IPS-20b (cell line): Measurements from ENCODE around the gene TESK1.
"Not testable (repeated sequence)": the region's sequence is repeated elsewhere in the genome, so short reads cannot be mapped to it uniquely, and the experiment has no call there.

Experiments
- H3K27ac ChIP-seq: one replicate; pipeline ENCODE4 v1.5.1; 2013; ENCODE audit warnings: low read length
- H3K27me3 ChIP-seq: 2 replicates; pipeline ENCODE4 v1.6.1; 2013; ENCODE audit warnings: mild to moderate bottlenecking, low read length, inconsistent platforms; ENCODE audit not compliant: insufficient read depth
- H3K36me3 ChIP-seq: 2 replicates; pipeline ENCODE4 v1.6.1; 2013; ENCODE audit warnings: low read depth, mild to moderate bottlenecking, inconsistent platforms, low read length, moderate library complexity; ENCODE audit not compliant: insufficient read depth
- H3K4me1 ChIP-seq: 2 replicates; pipeline ENCODE4 v1.6.1; 2013; ENCODE audit warnings: mild to moderate bottlenecking, control low read depth, inconsistent platforms, low read length, moderate library complexity; ENCODE audit not compliant: insufficient read depth
- H3K4me3 ChIP-seq: 2 replicates; pipeline ENCODE4 v1.5.1; 2013; ENCODE audit warnings: mild to moderate bottlenecking, low read length, inconsistent platforms
- H3K9ac ChIP-seq: 2 replicates; pipeline ENCODE4 v1.6.1; 2013; ENCODE audit warnings: low read depth, mild to moderate bottlenecking, inconsistent platforms, low read length, moderate library complexity
- H3K9me3 ChIP-seq: 2 replicates; pipeline ENCODE4 v1.6.1; 2013; ENCODE audit warnings: mild to moderate bottlenecking, low read depth, low read length, inconsistent platforms; ENCODE audit not compliant: insufficient read depth

TESK1 gene

GRCh38 chr9:35584681-35585080 lies 20.4 kb upstream of the TESK1 start:
- H3K4me3 ChIP-seq, H3K4me1 ChIP-seq, H3K9ac ChIP-seq, H3K27me3 ChIP-seq, H3K36me3 ChIP-seq, H3K27ac ChIP-seq: not testable (repeated sequence)
- H3K9me3 ChIP-seq, result peaks cover 18% of the 10 kb centered on the region

GRCh38 chr9:35588506-35588905 lies 16.6 kb upstream of the TESK1 start:
- not testable (repeated sequence) for H3K27me3 ChIP-seq, H3K27ac ChIP-seq, H3K9me3 ChIP-seq, H3K4me1 ChIP-seq, H3K9ac ChIP-seq, H3K36me3 ChIP-seq, H3K4me3 ChIP-seq

- Histone ChIP-seq H3K4me1 (no peaks in the 10 kb centered on the region), H3K27me3 (no peaks in the 10 kb centered on the region), H3K27ac (no peak overlapping the region), H3K36me3 (no peaks in the 10 kb centered on the region), H3K4me3 (no peak overlapping the region), H3K9ac (no peak overlapping the region), H3K9me3 (peaks cover 9% of the 10 kb centered on the region; the same call in 1 of the 2 replicates)
Measured at GRCh38 chr9:35593581-35593980, 11.5 kb upstream of the TESK1 start.

- H3K4me3 ChIP-seq, result no peak overlapping the region
- H3K27me3 ChIP-seq, result no peaks in the 10 kb centered on the region
- no peaks in the 10 kb centered on the region for H3K36me3 ChIP-seq
- H3K4me1 ChIP-seq, result peaks cover 3% of the 10 kb centered on the region; the same call in 1 of the 2 replicates
- peaks cover 9% of the 10 kb centered on the region; the same call in 1 of the 2 replicates for H3K9me3 ChIP-seq
- H3K27ac ChIP-seq, result no peak overlapping the region
- H3K9ac ChIP-seq, result no peak overlapping the region
Measured at GRCh38 chr9:35594471-35594870, 10.6 kb upstream of the TESK1 start.

- not testable (repeated sequence) for H3K4me3 ChIP-seq, H3K27me3 ChIP-seq, H3K36me3 ChIP-seq, H3K9me3 ChIP-seq, H3K27ac ChIP-seq, H3K9ac ChIP-seq
- peaks cover 11% of the 10 kb centered on the region for H3K4me1 ChIP-seq
Measured at GRCh38 chr9:35596907-35597306, 8.2 kb upstream of the TESK1 start.

GRCh38 chr9:35598866-35599590 lies 6.0 kb upstream of the TESK1 start:
- no peaks in the 10 kb centered on the region for H3K9me3 ChIP-seq
- H3K9ac ChIP-seq, result no peak overlapping the region
- H3K36me3 ChIP-seq, result no peaks in the 10 kb centered on the region
- H3K27me3 ChIP-seq, result no peaks in the 10 kb centered on the region
- H3K27ac ChIP-seq, result no peak overlapping the region
- peaks cover 11% of the 10 kb centered on the region for H3K4me1 ChIP-seq
- no peak overlapping the region for H3K4me3 ChIP-seq

- H3K4me3 ChIP-seq, result no peak overlapping the region
Measured at GRCh38 chr9:35599763-35600604, 5.1 kb upstream of the TESK1 start.

GRCh38 chr9:35603506-35603985 lies 1.5 kb upstream of the TESK1 start:
- H3K9me3 ChIP-seq, result no peaks in the 10 kb centered on the region
- peak overlapping the region; percentile 63 for H3K4me3 ChIP-seq
- no peak overlapping the region for H3K27ac ChIP-seq
- peaks cover 17% of the 10 kb centered on the region for H3K36me3 ChIP-seq
- no peaks in the 10 kb centered on the region for H3K27me3 ChIP-seq
- peak overlapping the region; percentile 61; the same call in 1 of the 2 replicates for H3K9ac ChIP-seq
- peaks cover 17% of the 10 kb centered on the region for H3K4me1 ChIP-seq

More at GRCh38 chr9:35599763-35600604, 5.1 kb upstream of the TESK1 start:
- no peaks in the 10 kb centered on the region for H3K36me3 ChIP-seq
- no peak overlapping the region for H3K27ac ChIP-seq
- H3K4me1 ChIP-seq, result peaks cover 11% of the 10 kb centered on the region
- no peaks in the 10 kb centered on the region for H3K27me3 ChIP-seq
- H3K9ac ChIP-seq, result no peak overlapping the region
- no peaks in the 10 kb centered on the region for H3K9me3 ChIP-seq

- Histone ChIP-seq H3K4me3 (peak overlapping the region; percentile 69), H3K27ac (no peak overlapping the region), H3K9ac (peak overlapping the region; percentile 65; the same call in 1 of the 2 replicates), H3K9me3 (no peaks in the 10 kb centered on the region), H3K4me1 (peaks cover 16% of the 10 kb centered on the region), H3K27me3 (no peaks in the 10 kb centered on the region), H3K36me3 (peaks cover 22% of the 10 kb centered on the region)
Measured at GRCh38 chr9:35603986-35604577, 980 bp upstream of the TESK1 start.

- Histone ChIP-seq H3K27me3 (no peaks in the 10 kb centered on the region), H3K9ac (peak overlapping the region; percentile 73; the same call in 1 of the 2 replicates), H3K4me1 (peaks cover 6% of the 10 kb centered on the region), H3K36me3 (peaks cover 32% of the 10 kb centered on the region), H3K9me3 (no peaks in the 10 kb centered on the region), H3K27ac (no peak overlapping the region), H3K4me3 (peak overlapping the region; percentile 91)
Measured at GRCh38 chr9:35605351-35606137, 482 bp downstream of the TESK1 start.

GRCh38 chr9:35606138-35606504 lies 1.1 kb downstream of the TESK1 start:
- no peaks in the 10 kb centered on the region for H3K27me3 ChIP-seq
- H3K9me3 ChIP-seq, result no peaks in the 10 kb centered on the region
- peak overlapping the region; percentile 73; the same call in 1 of the 2 replicates for H3K9ac ChIP-seq
- peak overlapping the region; percentile 91 for H3K4me3 ChIP-seq
- peaks cover 6% of the 10 kb centered on the region for H3K4me1 ChIP-seq
- no peak overlapping the region for H3K27ac ChIP-seq
- peaks cover 32% of the 10 kb centered on the region for H3K36me3 ChIP-seq
